ENCODE measurements around the gene NUDT8.
A peak's percentile ranks its signal among the peaks of the same experiment; 100 is the strongest.

The NUDT8 gene

GRCh38 chr11:67617243-67617953, 12.3 kb downstream of the NUDT8 start:
- TF ChIP-seq ZFX (IDR thresholded peaks at IDR 0.05): no peak
- no peak for TF ChIP-seq CTCF (conservative IDR thresholded peaks at IDR 0.05)
- H3K27ac ChIP-seq: no peak overlapping the region

GRCh38 chr11:67616431-67617242, 13.1 kb downstream of the NUDT8 start:
- H3K27ac ChIP-seq: no peak overlapping the region
- TF ChIP-seq CTCF (conservative IDR thresholded peaks at IDR 0.05) (no peak), ZFX (IDR thresholded peaks at IDR 0.05) (no peak)

- no peak overlapping the region for H3K27ac ChIP-seq
- TF ChIP-seq ZFX (IDR thresholded peaks at IDR 0.05) (no peak), CTCF (conservative IDR thresholded peaks at IDR 0.05) (peak; percentile 73)
These were observed 13.9 kb downstream of the NUDT8 start for GRCh38 chr11:67615728-67616430.

- no peak overlapping the region for H3K27ac ChIP-seq
These were observed 14.7 kb downstream of the NUDT8 start for GRCh38 chr11:67614730-67615714.

GRCh38 chr11:67613960-67614715, 15.6 kb downstream of the NUDT8 start:
- TF ChIP-seq ZFX (IDR thresholded peaks at IDR 0.05) (no peak), CTCF (conservative IDR thresholded peaks at IDR 0.05) (peak; percentile 85)
- H3K27ac ChIP-seq: no peak overlapping the region

More at GRCh38 chr11:67614730-67615714, 14.7 kb downstream of the NUDT8 start:
- TF ChIP-seq ZFX (IDR thresholded peaks at IDR 0.05) (no peak), CTCF (conservative IDR thresholded peaks at IDR 0.05) (peak; percentile 92)

- no peak overlapping the region for H3K27ac ChIP-seq
- TF ChIP-seq ZFX (IDR thresholded peaks at IDR 0.05): no peak
- no peak for TF ChIP-seq CTCF (conservative IDR thresholded peaks at IDR 0.05)
These were observed 16.3 kb downstream of the NUDT8 start for GRCh38 chr11:67613313-67613959.

All from C4-2B (cell line).